GM21786 (cell line): Measurements from ENCODE around the gene RBCK1.
"Not testable (repeated sequence)": the region's sequence is repeated elsewhere in the genome, so short reads cannot be mapped to it uniquely, and the experiment has no call there.

ENCODE experiments used
- ATAC-seq: cut with Tn5 transposase; IDR thresholded peaks from one replicate; pipeline ENCODE4 v1.9.1; 2021; ENCODE audit not compliant: unreplicated experiment

RBCK1 gene

DNA sequence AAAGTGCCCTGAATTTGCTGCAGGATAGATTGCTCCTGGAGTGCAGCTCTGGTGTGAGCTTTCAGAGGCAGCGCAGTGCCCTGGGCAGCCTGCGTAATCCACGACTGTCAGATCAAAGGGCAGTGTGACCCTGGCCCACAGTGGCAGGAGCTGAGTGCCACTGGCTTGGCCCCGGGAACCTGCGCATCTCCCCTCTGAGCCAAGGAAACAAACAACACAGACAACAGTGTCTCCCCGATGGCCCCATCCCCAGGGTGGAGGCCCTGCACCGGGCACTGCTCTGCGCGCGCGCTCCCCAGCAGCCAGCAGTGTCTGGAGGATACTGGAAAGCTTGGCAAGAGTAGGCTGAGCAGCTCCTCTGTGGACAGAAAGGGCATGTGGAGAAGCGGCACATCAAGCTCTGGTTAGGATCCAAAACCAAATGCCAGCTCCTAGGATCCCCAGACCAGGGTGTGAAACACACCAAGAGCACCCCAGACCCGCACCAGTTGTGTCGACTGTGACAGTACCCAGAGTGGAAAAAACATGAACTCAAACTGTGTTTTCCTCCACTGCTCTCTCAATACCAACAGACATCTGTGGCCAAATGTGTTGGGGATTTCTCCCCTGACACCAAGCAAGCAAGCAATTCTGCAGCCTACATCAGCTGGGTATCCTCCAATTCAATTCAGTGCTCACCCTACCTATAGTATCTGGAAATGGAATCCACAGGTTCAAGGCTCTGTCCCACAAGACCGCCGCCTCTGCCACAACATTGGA, 26.7 kb downstream of the RBCK1 start:
- no peak for ATAC-seq

- no peak for ATAC-seq
These were observed 27.5 kb downstream of the RBCK1 start for GRCh38 chr20:435558-435957.

DNA sequence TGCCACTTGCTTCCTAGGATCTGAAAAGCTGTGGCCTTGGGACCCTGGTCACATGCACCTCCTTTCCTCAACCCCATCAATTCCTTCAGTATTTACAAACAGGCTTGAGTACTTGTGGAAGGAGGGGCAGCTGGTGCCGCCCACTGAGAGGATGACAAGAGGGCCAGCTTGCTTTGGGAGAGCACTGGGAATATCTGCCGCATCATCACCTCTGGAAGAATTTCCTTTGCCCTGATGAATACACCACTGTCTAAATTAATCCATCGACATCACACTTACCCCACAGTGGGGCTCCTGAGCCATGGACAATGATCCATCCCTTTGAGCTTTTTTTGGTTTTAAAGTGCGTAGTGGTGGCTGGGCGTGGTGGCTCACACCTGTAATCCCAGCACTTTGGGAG, 28.4 kb downstream of the RBCK1 start:
- ATAC-seq: no peak

DNA sequence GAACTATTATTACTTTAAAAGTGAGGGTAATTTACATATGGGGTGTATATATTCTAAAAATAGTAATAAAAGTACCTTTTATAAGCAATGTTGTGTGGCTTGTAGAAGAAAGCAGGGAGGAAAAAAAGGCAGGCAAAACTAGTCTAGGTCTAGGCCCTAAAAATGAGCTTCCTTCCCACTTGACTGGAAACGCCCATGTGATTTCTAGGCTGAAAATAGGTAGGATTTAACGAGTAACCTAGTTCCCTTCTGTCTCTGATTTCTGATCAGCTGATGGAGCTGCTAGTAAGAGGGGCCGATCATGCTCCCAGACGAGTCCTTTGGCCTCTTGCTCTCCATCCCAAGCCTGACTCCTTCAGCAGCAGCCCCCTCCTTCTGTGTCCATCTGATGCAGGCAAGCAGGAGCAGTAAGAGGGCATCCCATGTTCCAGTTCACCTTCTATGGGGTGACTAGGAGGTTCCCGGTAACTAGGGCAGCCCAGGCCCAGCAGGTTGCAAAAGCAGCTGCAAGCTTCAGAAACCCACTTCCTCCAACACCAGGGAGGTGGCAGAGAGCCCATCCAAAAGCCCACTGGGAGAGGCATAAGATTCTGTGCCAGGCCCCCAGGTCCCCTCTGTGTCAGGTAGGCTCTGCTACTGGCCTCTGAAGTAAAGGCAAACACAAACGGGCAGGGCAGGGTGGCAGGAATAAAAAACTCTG, 29.8 kb downstream of the RBCK1 start:
- ATAC-seq: no peak

DNA sequence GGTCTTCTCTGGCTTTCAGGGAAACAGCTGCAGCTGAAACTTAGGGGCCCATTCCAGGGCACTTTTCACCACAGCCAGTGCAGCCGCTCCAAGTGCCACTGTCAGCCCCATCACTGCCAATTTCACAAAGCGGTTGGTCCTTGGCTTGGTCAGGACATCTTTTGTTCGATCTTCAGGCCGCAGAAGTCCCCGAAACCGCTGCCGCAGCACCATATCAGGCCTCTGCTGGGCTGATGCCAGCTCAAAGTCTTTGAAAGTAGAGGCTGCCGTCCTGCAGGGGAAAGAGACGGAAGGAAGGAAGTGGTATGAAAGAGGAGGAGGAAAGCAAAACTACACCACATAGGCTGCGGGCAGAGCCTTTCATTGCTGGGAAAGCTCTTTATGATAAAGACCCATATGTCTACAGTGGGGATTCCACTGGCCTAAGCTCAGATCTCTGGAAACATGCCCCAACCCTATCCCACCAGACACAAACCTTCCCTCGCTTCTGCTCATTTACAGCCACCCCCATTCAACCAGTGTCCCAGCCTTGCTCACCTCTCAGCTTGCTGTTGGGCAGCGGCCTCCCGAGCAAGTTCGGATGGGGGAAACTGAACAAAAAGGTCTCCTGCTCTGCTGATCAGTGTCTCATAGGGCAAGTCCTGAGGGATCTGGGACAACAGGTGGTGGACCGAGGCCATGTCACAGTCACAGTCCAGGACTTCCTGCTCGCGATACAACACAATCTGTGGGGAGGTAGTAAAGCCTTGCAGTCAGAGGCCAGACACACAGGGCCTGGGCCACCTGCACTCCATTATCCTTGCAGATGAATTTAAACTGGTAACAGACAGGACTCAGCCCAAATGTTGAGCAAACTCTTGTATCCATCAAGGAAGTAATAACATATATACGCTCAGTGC, 30.7 kb downstream of the RBCK1 start:
- no peak for ATAC-seq

DNA sequence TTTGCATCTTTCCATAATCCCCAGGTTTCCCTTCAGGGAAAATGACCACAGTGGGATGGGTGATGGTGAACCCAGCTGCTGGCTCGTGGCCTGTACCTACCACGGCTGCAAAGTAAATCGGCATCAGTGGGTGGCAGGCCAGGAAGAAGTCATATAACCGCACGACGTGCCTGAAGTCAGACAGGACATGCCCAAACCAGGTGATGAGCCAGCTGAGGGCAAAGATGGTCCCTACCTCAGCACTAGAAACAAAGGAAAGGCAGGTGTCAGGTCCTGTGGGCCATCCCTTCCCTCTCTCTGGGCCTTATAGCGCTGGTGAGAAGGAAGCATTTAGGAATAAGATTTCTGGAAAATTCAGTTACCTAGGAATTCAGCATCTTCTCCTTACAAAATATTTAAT, 32.0 kb downstream of the RBCK1 start:
- ATAC-seq: no peak

DNA sequence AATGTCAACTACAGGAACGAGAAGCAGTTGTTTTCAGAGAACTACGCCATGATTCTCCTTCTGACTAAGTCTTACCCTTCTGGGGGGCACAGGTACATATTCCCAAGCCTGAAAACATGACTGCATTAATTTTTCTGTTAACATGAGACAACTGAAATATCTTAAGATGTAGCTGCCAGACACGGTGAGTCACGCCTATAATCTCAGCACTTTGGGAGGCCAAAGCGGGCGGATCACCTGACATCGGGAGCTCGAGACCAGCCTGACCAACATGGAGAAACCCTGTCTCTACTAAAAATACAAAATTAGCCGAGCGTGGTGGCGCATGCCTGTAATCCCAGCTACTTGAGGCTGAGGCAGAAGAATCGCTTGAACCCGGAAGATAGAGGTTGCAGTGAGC, 32.5 kb downstream of the RBCK1 start:
- ATAC-seq: no peak

DNA sequence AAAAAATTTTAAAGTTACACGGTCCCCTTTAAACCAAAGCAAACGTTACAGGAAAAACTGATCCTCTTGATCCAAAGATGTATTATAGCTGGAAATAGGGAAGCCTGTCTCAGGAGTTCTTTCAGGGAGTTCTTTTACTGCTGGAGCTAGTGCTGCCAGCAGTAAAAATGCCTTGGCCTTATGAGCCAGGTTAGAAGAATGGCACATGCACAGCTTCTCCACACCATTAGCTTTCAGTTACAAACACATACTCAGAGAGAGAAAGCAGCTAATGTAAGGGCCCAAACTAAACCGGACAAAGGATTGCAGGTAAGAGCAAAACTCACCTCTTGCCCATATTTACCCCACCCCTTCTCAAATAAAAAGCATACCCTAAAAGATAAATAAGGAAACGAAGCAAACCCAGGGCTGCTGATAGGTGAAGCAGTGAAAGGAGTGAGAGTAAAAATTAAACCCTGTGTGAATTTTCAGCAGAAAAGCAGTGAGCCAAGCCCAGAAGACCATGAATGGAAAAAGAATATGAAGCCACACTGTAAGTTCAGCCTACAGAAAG, 35.2 kb downstream of the RBCK1 start:
- no peak for ATAC-seq

GRCh38 chr20:444117-444516, 36.0 kb downstream of the RBCK1 start:
- no peak for ATAC-seq

GRCh38 chr20:444862-445426, 36.8 kb downstream of the RBCK1 start:
- no peak for ATAC-seq

DNA sequence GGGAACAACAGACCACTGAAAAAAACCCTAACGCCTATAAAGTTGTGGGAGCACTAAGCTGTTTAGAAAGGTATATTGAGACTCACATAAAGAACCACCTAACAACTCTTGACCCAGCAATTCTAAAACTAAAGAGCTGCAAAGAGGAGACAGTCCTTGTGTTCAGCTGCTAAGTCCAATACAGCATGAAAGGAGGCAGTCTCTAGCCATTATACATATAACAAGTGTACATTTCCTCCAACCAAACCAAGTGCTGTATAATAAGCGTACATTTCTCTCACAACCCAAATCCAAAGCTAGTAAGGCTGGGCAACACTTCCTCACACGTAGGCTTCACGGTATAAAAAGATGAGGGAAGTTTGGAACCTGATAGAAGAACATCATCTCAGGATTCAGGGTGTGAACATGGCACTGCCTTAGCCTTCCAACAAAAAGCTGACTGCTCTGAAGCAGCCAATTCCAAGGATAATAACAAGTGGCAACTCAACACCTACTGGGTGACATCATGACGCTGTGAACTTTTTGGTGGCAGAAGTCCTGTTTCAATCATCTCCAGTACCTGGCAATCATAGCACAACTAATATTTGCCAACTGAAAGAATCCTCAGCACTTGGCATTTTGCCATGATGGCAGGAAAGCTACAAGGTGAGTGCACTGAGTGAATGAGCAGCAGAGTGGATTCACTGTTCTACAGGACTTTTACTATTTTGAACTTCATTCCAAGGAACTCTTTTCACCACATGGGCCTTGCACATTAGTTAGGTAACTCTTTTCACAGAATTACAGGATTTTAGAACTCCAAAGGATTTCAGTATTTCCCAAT, 37.6 kb downstream of the RBCK1 start:
- no peak for ATAC-seq

DNA sequence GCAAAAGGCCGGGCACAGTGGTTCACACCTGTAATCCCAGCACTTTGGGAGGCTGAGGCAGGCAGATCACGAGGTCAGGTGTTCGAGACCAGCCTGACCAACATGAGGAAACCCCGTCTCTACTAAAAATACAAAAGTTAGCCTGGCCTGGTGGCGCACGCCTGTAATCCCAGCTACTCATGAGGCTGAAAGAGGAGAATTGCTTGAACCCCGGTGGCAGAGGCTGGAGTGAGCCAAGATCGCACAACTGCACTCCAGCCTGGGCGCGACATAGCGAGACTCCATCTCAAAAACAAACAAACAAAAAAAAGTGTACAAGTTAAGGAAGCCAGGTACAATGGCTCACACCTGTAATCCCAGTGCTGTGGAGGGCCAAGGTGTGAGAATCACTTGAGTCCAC, 43.9 kb downstream of the RBCK1 start:
- ATAC-seq: not testable (repeated sequence)

DNA sequence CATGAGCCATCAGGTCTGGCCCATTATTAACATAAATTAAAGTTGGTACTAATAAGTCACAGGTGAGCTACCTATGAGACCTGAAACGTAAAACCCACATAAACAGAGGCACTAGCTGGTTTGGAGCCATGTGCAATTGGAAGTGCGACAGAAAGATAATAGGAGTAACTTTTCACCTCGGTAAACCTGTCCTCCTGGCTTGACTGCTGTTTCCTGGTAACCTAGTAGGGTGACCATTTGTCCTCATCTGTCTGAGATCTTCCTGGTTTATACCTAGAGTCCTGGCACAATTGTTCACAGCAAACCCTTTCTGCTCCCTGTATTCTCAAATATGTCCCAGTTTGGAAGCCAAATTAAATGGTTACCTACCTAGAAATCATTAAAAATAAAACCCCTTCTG, 46.9 kb downstream of the RBCK1 start:
- ATAC-seq: no peak

DNA sequence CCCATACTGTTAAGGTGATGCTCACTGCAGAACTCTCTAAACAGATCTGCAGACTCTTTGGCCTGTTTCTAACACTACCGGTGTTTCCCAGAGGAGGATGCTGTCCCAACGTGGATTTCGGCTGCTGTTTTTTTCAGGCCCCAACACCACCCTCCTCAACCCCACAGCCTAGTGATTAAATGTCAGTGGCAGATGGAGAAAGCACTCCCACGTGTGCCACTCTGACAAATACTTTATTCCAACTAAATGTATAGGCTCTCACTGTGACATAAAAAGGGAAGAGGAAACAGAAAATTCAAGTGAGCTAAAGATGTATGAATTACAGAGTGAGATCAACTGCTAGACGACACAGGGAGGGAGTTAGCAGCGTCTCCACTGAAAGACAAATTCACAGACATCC, 50.7 kb downstream of the RBCK1 start:
- no peak for ATAC-seq

DNA sequence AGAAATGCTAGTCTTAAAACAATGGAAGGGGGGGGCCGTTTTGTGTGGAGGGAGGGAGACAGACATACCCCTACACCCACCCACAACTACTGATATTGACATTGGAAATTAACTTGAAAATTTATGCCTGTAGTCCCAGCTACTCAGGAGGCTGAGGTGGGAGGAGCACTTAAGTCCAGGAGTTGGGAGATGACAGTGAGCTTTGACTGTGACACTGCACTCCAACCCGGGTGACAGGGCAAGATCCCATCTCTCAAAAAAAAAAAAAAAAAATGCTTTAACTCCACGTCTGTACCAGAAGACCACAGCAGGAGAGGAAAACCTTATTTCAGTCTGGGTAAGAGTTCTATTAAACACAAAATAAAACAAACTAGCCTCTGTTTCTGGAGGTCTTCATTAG, 52.1 kb downstream of the RBCK1 start:
- ATAC-seq: no peak

DNA sequence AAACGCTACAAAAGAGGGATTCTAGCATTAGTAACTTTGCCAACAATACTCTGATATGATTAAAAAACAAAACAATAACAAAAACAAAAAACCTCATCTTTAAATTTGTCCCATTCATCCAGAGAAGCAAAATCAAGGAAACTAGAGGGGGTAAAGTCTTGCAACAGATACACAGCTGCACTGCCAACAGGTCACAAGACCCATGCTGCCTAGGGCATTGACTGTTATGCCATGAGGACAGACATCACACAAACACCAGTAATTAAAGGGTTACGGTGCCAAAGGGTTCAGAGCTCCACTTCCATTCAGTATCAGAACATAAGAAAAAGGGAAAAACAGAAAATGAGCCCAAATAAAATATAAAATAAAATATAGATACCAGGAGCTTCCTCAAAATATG, 52.6 kb downstream of the RBCK1 start:
- ATAC-seq: no peak

GRCh38 chr20:461254-462198, 53.4 kb downstream of the RBCK1 start:
- ATAC-seq: peak; percentile 22

- peak; percentile 90 for ATAC-seq
These were observed 54.3 kb downstream of the RBCK1 start, which contains the start of gene TBC1D20 for GRCh38 chr20:462199-462991. TSS of gene TBC1D20 (minus strand) at chr20:462533. CDS start at chr20:462405, 128 bp downstream.
